Sigmoid colon (tissue), 7 donors: Measurements from ENCODE around the gene SPATA31E1. TPM values are rescaled to one million over a fixed set of nuclear protein-coding genes. Genes with fewer than 3 reads are reported as not detected.

ENCODE experiments used
- DNase-seq: peaks from one replicate; pipeline ENCODE4 v3.0.0-alpha.2; 2019
- H3K27ac ChIP-seq, 4 donors: fragments of 200-600 bp; sonication (generic); one replicate each; pipeline ENCODE4 v1.5.1; 2016 to 2019; ENCODE audit warnings: mild to moderate bottlenecking in 1 of 4
- H3K27me3 ChIP-seq, 3 donors: fragments of 200-600 bp; sonication (generic); one replicate each; pipeline ENCODE4 v1.5.1; 2019; ENCODE audit warnings: mild to moderate bottlenecking in 1 of 3
- H3K36me3 ChIP-seq, 4 donors: fragments of 200-600 bp; sonication (generic); one replicate each; pipeline ENCODE4 v1.5.1; 2016 to 2019
- H3K4me1 ChIP-seq, 4 donors: fragments of 200-600 bp; sonication (generic); one replicate each; pipeline ENCODE4 v1.5.1; 2017 to 2019
- H3K4me3 ChIP-seq, 4 donors: fragments of 200-600 bp; sonication (generic); one replicate each; pipeline ENCODE4 v1.5.1; 2017 to 2019; ENCODE audit warnings: mild to moderate bottlenecking in 2 of 4, moderate library complexity in 1 of 4
- H3K9me3 ChIP-seq, 4 donors: fragments of 200-600 bp in 3 of 4; sonication (generic) in 3 of 4; one replicate each; pipeline versions ENCODE4 v1.5.1 to v1.6.1; 2013 to 2019
- CTCF ChIP-seq, 4 experiments: fragments of 450-650 bp in 3 of 4; fragments of 200-600 bp in 1 of 4; IDR thresholded peaks; one replicate each; pipeline ENCODE4 v1.5.1; 2016 to 2019; ENCODE audit warnings: antibody characterized with exemption in 4 of 4, mild to moderate bottlenecking in 3 of 4, moderate library complexity in 2 of 4
- EP300 ChIP-seq, 4 donors: sonication (generic); formaldehyde crosslinking; IDR thresholded peaks; one replicate each; pipeline ENCODE4 v1.6.1; 2017; ENCODE audit warnings: antibody characterized with exemption in 4 of 4
- POLR2A ChIP-seq, 2 donors: fragments of 450-650 bp; IDR thresholded peaks; one replicate each; pipeline ENCODE4 v1.6.1; 2016; ENCODE audit warnings: antibody characterized with exemption in 2 of 2, mild to moderate bottlenecking in 2 of 2, moderate library complexity in 2 of 2
- POLR2AphosphoS5 ChIP-seq, 4 donors: sonication (generic); formaldehyde crosslinking; IDR thresholded peaks; one replicate each; pipeline ENCODE4 v1.6.1; 2017; ENCODE audit warnings: antibody characterized with exemption in 4 of 4
- WGBS, 2 donors: extraction: QIAGEN DNeasy Blood & Tissue Kit; methylation state at CpG; one replicate each; pipeline ENCODE4 v1.1.7; 2013; 5-methylcytosine and 5-hydroxymethylcytosine counted together
- intact Hi-C: fragments of 100-400 bp; cut with DNase I; formaldehyde crosslinking; loops from one replicate; pipeline ENCODE4 v1.15.1; 2023
- polyA plus RNA-seq, 3 donors: library from polyadenylated mRNA; stranded (reverse); fragments of 200-250 nt; gene quantifications; one replicate each; pipeline ENCODE4 v1.2.3, GENCODE V29; 2013
- total RNA-seq, 4 donors: library from RNA; depleted of rRNA; stranded (reverse); fragments of >200 nt; gene quantifications; one replicate each; pipeline ENCODE4 v1.1.0, GENCODE V29; 2016
- donor health status: healthy with polysubstance abuse.
- donor health status: Bipolar disorder and iron deficiency.
- donor health status: healthy.

Gene SPATA31E1
- total and polyA plus RNA-seq, 7 donors: 0.01 TPM; not detected in 6

DNA sequence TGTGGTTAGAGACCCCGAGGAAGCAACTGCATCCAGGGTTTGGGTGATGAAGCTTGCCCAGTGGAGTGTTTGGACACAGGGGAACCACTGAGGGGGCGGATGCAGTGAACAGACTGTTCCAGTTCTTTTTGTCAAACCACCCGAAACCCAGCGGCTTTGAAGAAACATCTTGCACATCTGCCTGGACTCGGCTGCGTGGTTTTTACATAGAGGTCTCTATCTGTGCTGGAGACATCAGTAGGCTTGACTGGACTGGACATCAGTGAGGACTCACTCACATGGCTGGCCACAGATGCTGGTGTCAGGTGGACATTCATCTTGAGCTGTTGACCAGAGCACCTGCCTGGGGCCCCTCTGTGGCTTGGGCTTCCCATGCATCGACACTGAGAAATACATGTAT, 15.3 kb upstream of the SPATA31E1 start:
- no peak overlapping the region for H3K4me3 ChIP-seq
- TF ChIP-seq POLR2A (IDR thresholded peaks at IDR 0.05): no peak
- no peak for TF ChIP-seq POLR2AphosphoS5 (IDR thresholded peaks at IDR 0.05)
- no peak for TF ChIP-seq EP300 (IDR thresholded peaks at IDR 0.05)
- TF ChIP-seq CTCF (IDR thresholded peaks at IDR 0.05): no peak
- H3K9me3 ChIP-seq: no peaks in the 10 kb centered on the region
- peaks cover 0 to 24% (median 14%) of the 10 kb centered on the region in 4 donors for H3K4me1 ChIP-seq
- 81 to 82% methylated on average over 7 of the region's 7 CpGs for WGBS, 2 donors
- no peaks in the 10 kb centered on the region for H3K36me3 ChIP-seq
- intact Hi-C loops: no loop called here
- DNase-seq: no peak
- no peaks in the 10 kb centered on the region for H3K27me3 ChIP-seq
- no peak overlapping the region for H3K27ac ChIP-seq

DNA sequence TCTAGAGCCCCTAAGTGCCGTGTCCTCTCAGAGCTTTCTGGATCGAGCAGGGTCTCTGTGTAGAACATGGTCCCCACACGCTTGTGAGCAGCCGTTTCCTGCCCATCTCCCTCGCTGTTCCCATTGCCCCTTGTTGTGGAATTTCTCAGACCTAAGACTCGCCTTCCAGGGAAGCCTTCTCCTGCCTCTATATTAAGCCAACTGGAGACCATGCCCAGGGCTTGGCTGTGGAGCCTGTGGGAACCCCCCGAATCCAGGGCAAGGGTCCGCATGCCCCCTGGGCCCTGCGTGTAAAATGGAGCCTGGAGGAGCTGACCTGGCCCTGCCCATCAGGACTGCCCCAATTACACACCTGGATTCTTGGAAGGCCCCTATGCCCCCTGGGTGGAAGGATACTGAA, 14.5 kb upstream of the SPATA31E1 start:
- H3K27ac ChIP-seq: no peak overlapping the region
- no peaks in the 10 kb centered on the region for H3K9me3 ChIP-seq
- TF ChIP-seq CTCF (IDR thresholded peaks at IDR 0.05) (no peak), EP300 (IDR thresholded peaks at IDR 0.05) (no peak), POLR2AphosphoS5 (IDR thresholded peaks at IDR 0.05) (no peak), POLR2A (IDR thresholded peaks at IDR 0.05) (no peak)
- no peaks in the 10 kb centered on the region for H3K27me3 ChIP-seq
- H3K4me3 ChIP-seq: no peak overlapping the region
- WGBS, 2 donors: 94 to 97% methylated on average over 9 of the region's 9 CpGs
- H3K36me3 ChIP-seq: no peaks in the 10 kb centered on the region
- intact Hi-C loops: no loop called here
- peaks cover 0 to 31% (median 21%) of the 10 kb centered on the region in 4 donors for H3K4me1 ChIP-seq
- no peak for DNase-seq

GRCh38 chr9:87868635-87869034, 14.0 kb upstream of the SPATA31E1 start:
- intact Hi-C loops: no loop called here
- Histone ChIP-seq H3K4me1 (peaks cover 0 to 36% (median 26%) of the 10 kb centered on the region in 4 donors), H3K27me3 (no peaks in the 10 kb centered on the region), H3K27ac (no peak overlapping the region), H3K4me3 (no peak overlapping the region), H3K36me3 (no peaks in the 10 kb centered on the region), H3K9me3 (no peaks in the 10 kb centered on the region)
- DNase-seq: no peak
- TF ChIP-seq POLR2AphosphoS5 (IDR thresholded peaks at IDR 0.05) (no peak), EP300 (IDR thresholded peaks at IDR 0.05) (no peak), POLR2A (IDR thresholded peaks at IDR 0.05) (no peak), CTCF (IDR thresholded peaks at IDR 0.05) (no peak)
- WGBS, 2 donors: 88 to 92% methylated on average over 3 of the region's 3 CpGs

GRCh38 chr9:87869082-87869481, 13.6 kb upstream of the SPATA31E1 start:
- no peaks in the 10 kb centered on the region for H3K9me3 ChIP-seq

More at GRCh38 chr9:87869082-87869481, 13.6 kb upstream of the SPATA31E1 start:
- Histone ChIP-seq H3K4me3 (no peak overlapping the region), H3K36me3 (no peaks in the 10 kb centered on the region), H3K4me1 (peaks cover 0 to 41% (median 30%) of the 10 kb centered on the region in 4 donors), H3K27ac (no peak overlapping the region), H3K27me3 (no peaks in the 10 kb centered on the region)
- TF ChIP-seq POLR2A (IDR thresholded peaks at IDR 0.05): no peak
- no peak for TF ChIP-seq CTCF (IDR thresholded peaks at IDR 0.05)
- no peak for TF ChIP-seq EP300 (IDR thresholded peaks at IDR 0.05)
- TF ChIP-seq POLR2AphosphoS5 (IDR thresholded peaks at IDR 0.05): no peak
- 91 to 94% methylated on average over 11 of the region's 11 CpGs for WGBS, 2 donors
- intact Hi-C loops: no loop called here
- DNase-seq: no peak
